Measurements from ENCODE around the gene PLXNB2. TPM values are rescaled to one million over a fixed set of nuclear protein-coding genes. Genes with fewer than 3 reads are reported as not detected.

Gene PLXNB2
- total and polyA plus RNA-seq, 2 of the 4 experiments (the other 2 are of a cell fraction), result 73.1 to 202 TPM

- no peak for TF ChIP-seq USF2 (IDR thresholded peaks at IDR 0.05; ENCODE audit: low read depth, low read length)
- no peak for TF ChIP-seq MAFK (IDR thresholded peaks at IDR 0.05; ENCODE audit: low read depth, low read length)
- no peak for TF ChIP-seq NFE2L2 (IDR thresholded peaks at IDR 0.05; ENCODE audit: low read depth, low read length)
- no peak for TF ChIP-seq RFX5 (IDR thresholded peaks at IDR 0.05; ENCODE audit: low read depth, low read length)
- no peak for TF ChIP-seq FOS (IDR thresholded peaks at IDR 0.05; ENCODE audit: low read depth, low read length)
- TF ChIP-seq MXI1 (IDR thresholded peaks at IDR 0.05; ENCODE audit: borderline replicate concordance, low read depth, low read length), result no peak
- no peak for TF ChIP-seq BHLHE40 (IDR thresholded peaks at IDR 0.05; ENCODE audit: low read depth, low read length)
- TF ChIP-seq ELK1 (IDR thresholded peaks at IDR 0.05; ENCODE audit: borderline replicate concordance, low read depth, low read length), result no peak
- TF ChIP-seq SMC3 (IDR thresholded peaks at IDR 0.05; ENCODE audit: low read depth, low read length), result no peak
- TF ChIP-seq CHD1 (IDR thresholded peaks at IDR 0.05; ENCODE audit: low read depth, low read length), result no peak
- no peak for TF ChIP-seq CTCF (conservative IDR thresholded peaks at IDR 0.05; ENCODE audit: low read depth, low read length)
- no peak for TF ChIP-seq CEBPB (IDR thresholded peaks at IDR 0.05; ENCODE audit: low read depth, low read length)
- no peak for TF ChIP-seq MAZ (IDR thresholded peaks at IDR 0.05; ENCODE audit: borderline replicate concordance, low read depth, low read length)
- ChIA-PET CTCF (interaction anchor here (1.6 kb wide), 1 partner anchor 12 kb away, joined by 4 read pairs; no protein-coding TSS in a partner anchor), POLR2A (ENCODE audit: unreplicated experiment) (no interaction called here)
- no TSS peak for BruUV-seq (replicated peaks)
- Histone ChIP-seq H3K56ac (ENCODE audit: extremely low read depth, insufficient read depth, low read length) (no peak overlapping the region), H3K27ac (ENCODE audit: insufficient read depth, low read length) (no peak overlapping the region), H3K4me3 (ENCODE audit: insufficient read depth, low read depth, low read length) (no peak overlapping the region), H4K20me1 (ENCODE audit: insufficient read depth, low read length) (peaks cover under 1% of the 10 kb centered on the region; the same call in 1 of the 2 replicates), H4K8ac (ENCODE audit: low read depth in 2 of 2, low read length in 2 of 2) (no peak overlapping the region), H3K4ac (ENCODE audit: low read depth, low read length) (no peak overlapping the region), H3K27me3 (ENCODE audit: control insufficient read depth, insufficient read depth, low read length) (no peaks in the 10 kb centered on the region), H4K91ac (ENCODE audit: insufficient read depth, low read depth, low read length) (no peak overlapping the region), H2AFZ (replicated peaks; ENCODE audit: low read length, poor library complexity) (no peak overlapping the region), H3K4me2 (ENCODE audit: low read depth, low read length) (no peak overlapping the region), H2BK20ac (ENCODE audit: low read depth, low read length) (no peak overlapping the region), H4K5ac (ENCODE audit: low read depth, low read length) (no peak overlapping the region), H3K9ac (ENCODE audit: low read depth, low read length) (no peak overlapping the region), H3K79me1 (ENCODE audit: low read depth in 1 of 2, low read length in 2 of 2) (peaks cover 0 to 19% of the 10 kb centered on the region in 2 experiments; a peak in 2 of 4 replicates), H3K36me3 (ENCODE audit: control insufficient read depth, insufficient read depth, low read length) (peaks cover 52% of the 10 kb centered on the region), H3K18ac (ENCODE audit: low read depth, low read length) (no peak overlapping the region), H3K9me3 (ENCODE audit: control insufficient read depth, insufficient read depth, low read length) (no peaks in the 10 kb centered on the region), H3K23ac (ENCODE audit: low read depth, low read length) (no peak overlapping the region), H2BK5ac (ENCODE audit: low read depth, low read length, poor library complexity, severe bottlenecking) (no peak overlapping the region), H2BK120ac (ENCODE audit: low read depth, low read length) (no peak overlapping the region), H3K4me1 (ENCODE audit: control insufficient read depth, insufficient read depth, low read length) (no peaks in the 10 kb centered on the region), H2AK5ac (ENCODE audit: low read depth, low read length) (no peak overlapping the region), H3K9me1 (ENCODE audit: insufficient read depth, low read length) (no peaks in the 10 kb centered on the region), H2AK9ac (replicated peaks; ENCODE audit: low read depth, low read length, poor library complexity) (no peak overlapping the region), H3K14ac (replicated peaks; ENCODE audit: low read depth, low read length) (no peak overlapping the region), H2BK15ac (ENCODE audit: low read depth, low read length) (no peak overlapping the region)
- DNase-seq, result no peak
- intact Hi-C loops (cut with micrococcal nuclease) (no loop called here), dilution Hi-C loops (cut with HindIII; ENCODE audit: low sequenced_read_pairs, unreplicated experiment) (no loop called here), in situ Hi-C loops (cut with MboI; ENCODE audit: low sequenced_read_pairs) (no loop called here)
- no peak for ATAC-seq (ENCODE audit: low read depth)
- 97% methylated on average over 6 of the region's 9 CpGs; no CpG with 5 or more reads in 1 of the 2 experiments for WGBS, 2 experiments (ENCODE audit: extremely low coverage in 2 of 2, insufficient read length in 1 of 2)
These were observed 79.1 kb downstream of the PLXNB2 start for GRCh38 chr22:50228366-50228765.
